A549 treated with dexamethasone at 1 μM for 4 hours (cell line): Measurements from ENCODE around the gene PTK6. TPM values are rescaled to one million over a fixed set of nuclear protein-coding genes. Genes with fewer than 3 reads are reported as not detected.

Experiments used
- total RNA-seq: library from RNA; stranded (reverse); fragments of 200-300 nt; extraction: Qiagen RNA extraction; gene quantifications from 5 replicates; pipeline ENCODE4 v1.2.3, GENCODE V29; 2022

The PTK6 gene
- 2.0 to 4.2 TPM (median 2.8 TPM) in 5 replicates for total RNA-seq

GRCh38 chr20:63536997-63537524 is at the start of gene PTK6:
Gene PTK6 (minus strand): TSS chr20:63537376. CDS start chr20:63537314, 62 bp downstream.

GRCh38 chr20:63574156-63574828 is 37.1 kb upstream of the PTK6 start, which contains the start of gene HELZ2:
Gene HELZ2 (minus strand): TSS chr20:63574239. CDS start chr20:63572385, 1,854 bp downstream.

GRCh38 chr20:63553933-63554290 is 16.7 kb upstream of the PTK6 start, which contains the start of gene FNDC11:
Gene FNDC11 (plus strand): TSS chr20:63554159. CDS start chr20:63555664, 1,505 bp downstream.

GRCh38 chr20:63547725-63548480 is 10.7 kb upstream of the PTK6 start, which contains the start of gene SRMS:
Gene SRMS (minus strand): TSS chr20:63547749. CDS start chr20:63547463, 286 bp downstream.

DNA sequence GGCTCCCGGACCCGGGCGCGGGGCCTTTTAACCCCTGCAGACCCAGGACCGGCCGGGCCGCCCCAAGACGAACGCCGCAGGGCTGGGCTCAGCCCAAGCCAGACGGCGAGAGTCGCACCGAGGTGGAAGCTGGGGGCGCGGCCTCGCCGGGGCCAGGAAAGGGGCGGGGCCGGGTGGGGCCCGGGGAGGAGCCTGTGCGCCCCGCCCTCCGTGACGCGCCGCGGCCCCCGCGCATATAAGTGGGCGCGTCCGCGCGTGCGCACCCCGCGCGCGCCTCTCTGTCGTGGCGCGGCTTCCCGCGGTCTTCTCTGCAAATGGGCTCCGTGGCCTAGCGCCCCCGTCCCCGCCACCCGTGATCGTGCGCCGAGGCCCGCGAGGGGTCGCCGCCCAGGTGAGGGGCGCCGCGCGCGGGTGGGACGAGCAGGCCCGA is 16.7 kb downstream of the PTK6 start, which contains the start of gene PPDPF:
PPDPF (plus strand) TSS at position 262 of the 430 bp plus-strand sequence. CDS start 544 bp downstream, outside the sequence.

GRCh38 chr20:63498960-63499337 is 38.2 kb downstream of the PTK6 start, which contains the start of gene EEF1A2:
Gene EEF1A2 (minus strand): TSS chr20:63499083. CDS start chr20:63497763, 1,320 bp downstream.

Other genes with a start within 250 kb of the PTK6 start
- 0.27 to 0.87 TPM (median 0.45 TPM) in 5 replicates for gene COL20A1, start 244.2 kb downstream of the PTK6 start, total RNA-seq
- 0.28 to 1.3 TPM (median 0.61 TPM) in 5 replicates for gene CHRNA4, start 176.0 kb downstream of the PTK6 start, total RNA-seq
- 0.61 to 0.74 TPM (median 0.63 TPM) in 5 replicates for gene KCNQ2, start 64.7 kb downstream of the PTK6 start, total RNA-seq
- gene EEF1A2, start 38.3 kb downstream of the PTK6 start, total RNA-seq: 123 to 185 TPM (median 159 TPM) in 5 replicates
- 282 to 352 TPM (median 327 TPM) in 5 replicates for gene PPDPF, start 16.6 kb downstream of the PTK6 start, total RNA-seq
- gene SRMS, start 10.4 kb upstream of the PTK6 start, total RNA-seq: 0.11 to 0.14 TPM (median 0.13 TPM) in 4 of 5 replicates, not detected in the other
- 0.14 to 0.38 TPM (median 0.24 TPM) in 5 replicates for gene FNDC11, start 16.8 kb upstream of the PTK6 start, total RNA-seq
- gene HELZ2, start 36.9 kb upstream of the PTK6 start, total RNA-seq: 25.0 to 42.6 TPM (median 36.2 TPM) in 5 replicates
- 7.3 to 10.5 TPM (median 10.1 TPM) in 5 replicates for gene GMEB2, start 89.7 kb upstream of the PTK6 start, total RNA-seq
- gene STMN3, start 116.0 kb upstream of the PTK6 start, total RNA-seq: 7.3 to 10.1 TPM (median 8.4 TPM) in 5 replicates
- gene RTEL1, start 120.9 kb upstream of the PTK6 start, total RNA-seq: 4.1 to 7.8 TPM (median 5.9 TPM) in 5 replicates
- 0.77 to 0.97 TPM (median 0.84 TPM) in 4 of 5 replicates, not detected in the other for gene TNFRSF6B, start 159.3 kb upstream of the PTK6 start, total RNA-seq
- 28.6 to 39.8 TPM (median 36.2 TPM) in 5 replicates for gene ARFRP1, start 170.6 kb upstream of the PTK6 start, total RNA-seq
- 19.0 to 26.9 TPM (median 26.0 TPM) in 5 replicates for gene ZGPAT, start 170.7 kb upstream of the PTK6 start, total RNA-seq
- 2.9 to 9.5 TPM (median 8.9 TPM) in 5 replicates for gene LIME1, start 199.3 kb upstream of the PTK6 start, total RNA-seq
- 57.9 to 88.8 TPM (median 82.1 TPM) in 5 replicates for gene SLC2A4RG, start 202.4 kb upstream of the PTK6 start, total RNA-seq